Measurements from ENCODE around the gene CCDC137.

Gene CCDC137

GRCh38 chr17:81683584-81684441, 17.3 kb downstream of the CCDC137 start, which contains the start of the genes ARL16 and HGS:
Gene ARL16, minus strand, starts transcription at chr17:81683797. Its CDS starts 44 bp downstream, at chr17:81683753.
Gene HGS, plus strand, starts transcription at chr17:81684011. Its CDS starts 56 bp downstream, at chr17:81684067.
- peak; percentile 97 to 98 for DNase-seq

- DNase-seq = peak in 1 of 2 experiments; percentile 16
These were observed 17.9 kb downstream of the CCDC137 start for GRCh38 chr17:81684442-81684911.

GRCh38 chr17:81685108-81685507, 18.6 kb downstream of the CCDC137 start:
- peak; percentile 57 to 60 for DNase-seq

- no peak for DNase-seq
These were observed 20.1 kb downstream of the CCDC137 start for GRCh38 chr17:81686614-81687013.

GRCh38 chr17:81687770-81688541, 21.4 kb downstream of the CCDC137 start:
- DNase-seq = no peak

GRCh38 chr17:81688616-81689015, 22.1 kb downstream of the CCDC137 start:
- no peak for DNase-seq

GRCh38 chr17:81690066-81690465, 23.5 kb downstream of the CCDC137 start:
- DNase-seq = no peak

- no peak for DNase-seq
These were observed 24.0 kb downstream of the CCDC137 start for GRCh38 chr17:81690549-81690948.

- no peak for DNase-seq
These were observed 24.7 kb downstream of the CCDC137 start for GRCh38 chr17:81691196-81691595.

- no peak for DNase-seq
These were observed 25.1 kb downstream of the CCDC137 start for GRCh38 chr17:81691608-81692007.

GRCh38 chr17:81693509-81694210, 27.1 kb downstream of the CCDC137 start:
- DNase-seq = no peak

GRCh38 chr17:81694810-81695209, 28.3 kb downstream of the CCDC137 start:
- DNase-seq = no peak

GRCh38 chr17:81695211-81695610, 28.7 kb downstream of the CCDC137 start:
- DNase-seq = no peak

GRCh38 chr17:81695801-81696200, 29.3 kb downstream of the CCDC137 start:
- DNase-seq = no peak

GRCh38 chr17:81696218-81696941, 29.8 kb downstream of the CCDC137 start:
- DNase-seq = no peak

GRCh38 chr17:81697261-81698044, 30.9 kb downstream of the CCDC137 start:
- no peak for DNase-seq

GRCh38 chr17:81700353-81701287, 34.1 kb downstream of the CCDC137 start:
- DNase-seq = no peak

GRCh38 chr17:81701288-81702071, 34.9 kb downstream of the CCDC137 start:
- DNase-seq = peak; percentile 25 to 30

All from activated CD4-positive, alpha-beta T cell treated with anti-CD3 and anti-CD28 coated beads, Interleukin-2, amount 50 U/mL, for 48 hours (primary cell).